Activated B cell treated with CpG ODN at 0.5 μM for 24 hours (primary cell): Measurements from ENCODE around the gene NIPSNAP3A. TPM values are rescaled to one million over a fixed set of nuclear protein-coding genes. Genes with fewer than 3 reads are reported as not detected.
A peak's percentile ranks its signal among the peaks of the same experiment; 100 is the strongest.

ENCODE experiments used
- ATAC-seq: fragments of 200-7000 bp; cut with Tn5 transposase; one replicate; pipeline ENCODE4 v1.10.0; 2021; ENCODE audit warnings: low read depth, mild to moderate bottlenecking, moderate library complexity
- CTCF ChIA-PET: fragments of 350-600 bp; sonication (Branson Sonifier 250); formaldehyde crosslinking; loops from one replicate; lab custom pipeline; 2021; ENCODE audit warnings: antibody characterized with exemption; lab: Charles Lee
- POLR2A ChIA-PET: fragments of 350-600 bp; sonication (Branson Sonifier 250); formaldehyde crosslinking; loops from one replicate; lab custom pipeline; 2021; ENCODE audit warnings: antibody characterized with exemption; lab: Charles Lee
- DNase-seq: peaks from one replicate; pipeline ENCODE4 v3.0.0; 2022
- H3K27ac Mint-ChIP-seq: one replicate; pipeline ENCODE4 v1.8.0; 2020; ENCODE audit warnings: mixed read lengths
- H3K27me3 Mint-ChIP-seq: one replicate; pipeline ENCODE4 v1.8.0; 2021; ENCODE audit warnings: mixed read lengths
- H3K36me3 Mint-ChIP-seq: one replicate; pipeline ENCODE4 v1.8.0; 2021; ENCODE audit warnings: low read depth, mixed read lengths
- H3K4me1 Mint-ChIP-seq: one replicate; pipeline ENCODE4 v1.8.0; 2021; ENCODE audit warnings: mixed read lengths
- H3K4me3 Mint-ChIP-seq: one replicate; pipeline ENCODE4 v1.8.0; 2020; ENCODE audit warnings: mild to moderate bottlenecking, mixed read lengths
- H3K9me3 Mint-ChIP-seq: one replicate; pipeline ENCODE4 v1.8.0; 2020; ENCODE audit warnings: mixed read lengths
- CTCF ChIP-seq: fragments of 200-600 bp; IDR thresholded peaks from one replicate; pipeline ENCODE4 v1.8.0; 2022; ENCODE audit warnings: antibody characterized with exemption, mild to moderate bottlenecking
- intact Hi-C: fragments of 100-400 bp; cut with micrococcal nuclease; formaldehyde crosslinking; loops from one replicate; pipeline ENCODE4 v1.15.1; 2024
- total RNA-seq: library from RNA; stranded (reverse); gene quantifications from 2 replicates; pipeline ENCODE4 v1.2.3, GENCODE V29; 2022

NIPSNAP3A gene
- total RNA-seq, 1 donor from 2014 or later = 21.9 TPM

GRCh38 chr9:104786293-104786692 is 38.8 kb downstream of the NIPSNAP3A start:
- H3K9me3 Mint-ChIP-seq = no peaks in the 10 kb centered on the region
- POLR2A ChIA-PET = interaction anchor here (0.8 kb wide), 1 partner anchor 39 kb away, joined by 3 read pairs; the partner anchor contains the start of gene NIPSNAP3A
- H3K27me3 Mint-ChIP-seq = no peaks in the 10 kb centered on the region
- DNase-seq (no peak), ATAC-seq (no peak)
- peaks cover 21% of the 10 kb centered on the region for H3K4me1 Mint-ChIP-seq
- H3K4me3 Mint-ChIP-seq = no peak overlapping the region
- TF ChIP-seq CTCF = no peak
- intact Hi-C loops = no loop called here
- CTCF ChIA-PET = no interaction called here
- H3K36me3 Mint-ChIP-seq = peaks cover 66% of the 10 kb centered on the region
- no peak overlapping the region for H3K27ac Mint-ChIP-seq

GRCh38 chr9:104787306-104788015 is 40.0 kb downstream of the NIPSNAP3A start:
- intact Hi-C loops = no loop called here
- CTCF ChIA-PET = no interaction called here
- peak overlapping the region; percentile 38 for H3K27ac Mint-ChIP-seq

GRCh38 chr9:104788251-104788650 is 40.8 kb downstream of the NIPSNAP3A start:
- intact Hi-C loops = no loop called here
- POLR2A ChIA-PET = no interaction called here
- no peaks in the 10 kb centered on the region for H3K27me3 Mint-ChIP-seq

More at GRCh38 chr9:104787306-104788015, 40.0 kb downstream of the NIPSNAP3A start:
- Mint-ChIP-seq H3K4me3 (no peak overlapping the region), H3K27me3 (no peaks in the 10 kb centered on the region), H3K4me1 (peaks cover 21% of the 10 kb centered on the region), H3K9me3 (no peaks in the 10 kb centered on the region), H3K36me3 (peaks cover 73% of the 10 kb centered on the region)
- POLR2A ChIA-PET = no interaction called here
- ATAC-seq (no peak), DNase-seq (no peak)
- TF ChIP-seq CTCF = no peak

GRCh38 chr9:104794070-104794469 is 46.6 kb downstream of the NIPSNAP3A start:
- Mint-ChIP-seq H3K9me3 (no peaks in the 10 kb centered on the region), H3K4me1 (no peaks in the 10 kb centered on the region), H3K27me3 (no peaks in the 10 kb centered on the region), H3K4me3 (no peak overlapping the region), H3K36me3 (peaks cover 82% of the 10 kb centered on the region), H3K27ac (no peak overlapping the region)
- no peak for TF ChIP-seq CTCF
- ATAC-seq = no peak
- intact Hi-C loops = no loop called here
- DNase-seq = no peak
- ChIA-PET POLR2A (no interaction called here), CTCF (no interaction called here)

More at GRCh38 chr9:104788251-104788650, 40.8 kb downstream of the NIPSNAP3A start:
- DNase-seq (no peak), ATAC-seq (no peak)
- Mint-ChIP-seq H3K4me1 (peaks cover 15% of the 10 kb centered on the region), H3K4me3 (no peak overlapping the region), H3K9me3 (no peaks in the 10 kb centered on the region), H3K27ac (peak overlapping the region; percentile 16), H3K36me3 (peaks cover 80% of the 10 kb centered on the region)
- TF ChIP-seq CTCF = no peak
- CTCF ChIA-PET = no interaction called here

- Mint-ChIP-seq H3K36me3 (peaks cover 81% of the 10 kb centered on the region), H3K9me3 (no peaks in the 10 kb centered on the region), H3K27me3 (no peaks in the 10 kb centered on the region), H3K4me1 (no peaks in the 10 kb centered on the region), H3K4me3 (no peak overlapping the region), H3K27ac (no peak overlapping the region)
- TF ChIP-seq CTCF = no peak
- intact Hi-C loops = no loop called here
- POLR2A ChIA-PET = no interaction called here
- DNase-seq (no peak), ATAC-seq (no peak)
- CTCF ChIA-PET = no interaction called here
Measured at GRCh38 chr9:104795082-104795481, 47.6 kb downstream of the NIPSNAP3A start.
